Measurements from ENCODE around the gene MSI2.

The MSI2 gene

GRCh38 chr17:57337390-57337789 is 81.1 kb downstream of the MSI2 start:
- peaks cover 39% of the 10 kb centered on the region for H3K36me3 ChIP-seq
- no peak for DNase-seq
- H3K9me3 ChIP-seq (ENCODE audit: severe bottlenecking): no peaks in the 10 kb centered on the region
- H3K27ac ChIP-seq: no peak overlapping the region
- H3K4me3 ChIP-seq (ENCODE audit: low read depth, low read length): no peak overlapping the region
- TF ChIP-seq CTCF (IDR thresholded peaks at IDR 0.05; ENCODE audit: low read depth, low read length): no peak
- no peaks in the 10 kb centered on the region for H3K27me3 ChIP-seq (ENCODE audit: insufficient read depth, low read depth, severe bottlenecking)

- no peak for TF ChIP-seq CTCF (IDR thresholded peaks at IDR 0.05; ENCODE audit: low read depth, low read length)
- Histone ChIP-seq H3K9me3 (ENCODE audit: severe bottlenecking) (no peaks in the 10 kb centered on the region), H3K4me3 (ENCODE audit: low read depth, low read length) (no peak overlapping the region), H3K27ac (no peak overlapping the region), H3K36me3 (peaks cover 37% of the 10 kb centered on the region), H3K27me3 (ENCODE audit: insufficient read depth, low read depth, severe bottlenecking) (no peaks in the 10 kb centered on the region)
- no peak for DNase-seq
Observed at GRCh38 chr17:57338257-57338914, 82.1 kb downstream of the MSI2 start.

DNA sequence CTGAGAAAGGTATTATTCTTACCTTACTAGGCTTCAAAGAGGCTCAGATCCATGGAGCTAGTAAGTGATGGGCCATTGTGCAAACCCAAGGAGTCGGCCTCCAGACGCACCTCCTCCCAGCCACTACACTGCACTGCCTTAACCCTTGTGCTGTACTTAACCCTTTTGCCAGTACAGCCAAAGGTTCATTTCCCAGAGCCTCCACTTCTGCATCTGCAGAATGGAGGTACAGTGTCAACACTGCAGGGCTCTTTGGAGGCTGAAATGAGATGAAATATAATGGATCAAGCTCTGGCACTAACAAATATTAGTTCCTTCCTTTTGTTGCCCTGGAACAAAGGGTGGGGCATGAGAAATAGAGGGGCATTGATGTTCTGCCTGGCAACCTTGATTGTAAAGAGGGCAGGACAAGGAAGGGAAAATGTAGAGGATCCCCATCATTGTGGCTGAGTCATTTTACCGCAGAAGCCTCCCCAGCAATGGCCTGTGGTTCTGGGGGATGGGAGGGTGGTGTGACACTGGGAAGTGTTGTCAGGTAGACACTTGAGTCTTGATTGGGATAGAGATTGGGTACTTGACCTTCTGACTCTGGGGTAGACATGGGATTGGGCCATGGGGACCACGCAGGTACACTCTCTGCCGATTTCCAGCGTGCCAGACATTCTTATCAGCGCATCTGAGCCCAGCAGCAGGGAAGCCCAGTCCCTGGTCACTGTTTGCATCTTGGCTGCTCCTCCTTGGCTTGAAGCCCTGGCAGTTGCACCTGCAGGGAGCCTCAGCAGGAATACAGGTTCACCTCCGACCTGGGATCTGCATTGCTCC is 84.0 kb downstream of the MSI2 start:
- Histone ChIP-seq H3K27ac (no peak overlapping the region), H3K9me3 (ENCODE audit: severe bottlenecking) (no peaks in the 10 kb centered on the region), H3K4me3 (ENCODE audit: low read depth, low read length) (no peak overlapping the region), H3K27me3 (ENCODE audit: insufficient read depth, low read depth, severe bottlenecking) (no peaks in the 10 kb centered on the region), H3K36me3 (peaks cover 41% of the 10 kb centered on the region)
- TF ChIP-seq CTCF (IDR thresholded peaks at IDR 0.05; ENCODE audit: low read depth, low read length): no peak
- DNase-seq: no peak

GRCh38 chr17:57341611-57342540 is 85.6 kb downstream of the MSI2 start:
- Histone ChIP-seq H3K27me3 (ENCODE audit: insufficient read depth, low read depth, severe bottlenecking) (no peaks in the 10 kb centered on the region), H3K36me3 (peaks cover 34% of the 10 kb centered on the region), H3K4me3 (ENCODE audit: low read depth, low read length) (no peak overlapping the region), H3K9me3 (ENCODE audit: severe bottlenecking) (no peaks in the 10 kb centered on the region), H3K27ac (no peak overlapping the region)
- no peak for DNase-seq
- no peak for TF ChIP-seq CTCF (IDR thresholded peaks at IDR 0.05; ENCODE audit: low read depth, low read length)

DNA sequence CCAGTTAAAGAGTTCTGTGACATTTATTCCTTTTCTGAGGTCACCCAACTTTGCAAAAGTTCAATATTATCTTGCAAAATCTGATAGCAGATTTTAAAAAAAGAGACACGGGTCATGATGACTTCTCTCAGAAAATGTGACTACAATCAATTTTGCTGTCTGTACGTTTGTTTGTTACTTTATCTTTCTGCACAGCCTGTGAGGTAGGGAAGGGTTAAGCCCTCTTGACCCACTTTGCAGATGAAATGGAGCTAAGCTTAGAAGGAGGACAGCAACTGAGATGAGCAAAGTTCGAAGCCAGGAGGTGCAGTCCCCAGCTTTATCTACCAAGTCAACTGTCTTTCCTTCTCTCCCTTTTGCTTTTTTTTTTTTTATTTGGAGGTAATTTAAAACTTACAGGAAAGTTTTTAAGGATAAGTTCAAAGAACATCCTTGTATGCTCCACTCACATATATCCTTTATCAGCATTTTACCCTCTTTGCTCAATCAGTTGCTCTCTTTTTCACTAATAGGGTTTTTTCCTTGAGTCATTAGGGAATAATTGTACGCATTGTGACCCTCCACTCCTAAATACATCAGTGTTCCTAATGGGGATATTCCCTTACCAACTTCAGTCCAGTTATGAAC is 86.8 kb downstream of the MSI2 start:
- H3K27me3 ChIP-seq (ENCODE audit: insufficient read depth, low read depth, severe bottlenecking): no peaks in the 10 kb centered on the region
- no peak for TF ChIP-seq CTCF (IDR thresholded peaks at IDR 0.05; ENCODE audit: low read depth, low read length)
- DNase-seq: no peak
- H3K9me3 ChIP-seq (ENCODE audit: severe bottlenecking): no peaks in the 10 kb centered on the region
- no peak overlapping the region for H3K4me3 ChIP-seq (ENCODE audit: low read depth, low read length)
- H3K27ac ChIP-seq: no peak overlapping the region
- peaks cover 42% of the 10 kb centered on the region for H3K36me3 ChIP-seq
